Fibroblast of skin of back (primary cell): ENCODE measurements around the gene C17orf114.

Experiments used
- DNase-seq: peaks from one replicate; pipeline ENCODE4 v3.0.0-alpha.2; 2013

Gene C17orf114

GRCh38 chr17:4822835-4823234 lies 20.7 kb upstream of the C17orf114 start:
- DNase-seq = no peak

- DNase-seq = no peak
These were observed 16.1 kb upstream of the C17orf114 start for GRCh38 chr17:4818276-4818675.

- DNase-seq = no peak
These were observed 14.7 kb upstream of the C17orf114 start for GRCh38 chr17:4816826-4817225.

GRCh38 chr17:4815043-4815675 lies 13.0 kb upstream of the C17orf114 start:
- no peak for DNase-seq

- no peak for DNase-seq
These were observed 10.6 kb upstream of the C17orf114 start for GRCh38 chr17:4812690-4813089.

GRCh38 chr17:4811471-4811870 lies 9.3 kb upstream of the C17orf114 start:
- no peak for DNase-seq

- DNase-seq = no peak
These were observed 8.7 kb upstream of the C17orf114 start for GRCh38 chr17:4810696-4811290.

- DNase-seq = no peak
These were observed 6.2 kb upstream of the C17orf114 start for GRCh38 chr17:4808378-4808767.

GRCh38 chr17:4807605-4808377 lies 5.7 kb upstream of the C17orf114 start:
- DNase-seq = no peak

GRCh38 chr17:4806777-4807604 lies 4.9 kb upstream of the C17orf114 start, which contains the start of gene PLD2:
Gene PLD2, plus strand, starts transcription at chr17:4807152. Its CDS starts 621 bp downstream, at chr17:4807773.
- DNase-seq = peak; percentile 86

GRCh38 chr17:4806456-4806776 lies 4.3 kb upstream of the C17orf114 start:
- DNase-seq = no peak

- no peak for DNase-seq
These were observed 1.5 kb downstream of the C17orf114 start for GRCh38 chr17:4800462-4801196.

- DNase-seq = peak; percentile 51
These were observed 5.6 kb downstream of the C17orf114 start for GRCh38 chr17:4796552-4796920.

- DNase-seq = no peak
These were observed 7.0 kb downstream of the C17orf114 start for GRCh38 chr17:4795168-4795567.

GRCh38 chr17:4790705-4791088 lies 11.4 kb downstream of the C17orf114 start:
- no peak for DNase-seq

- DNase-seq = peak; percentile 88
These were observed 12.0 kb downstream of the C17orf114 start for GRCh38 chr17:4789951-4790704.

- no peak for DNase-seq
These were observed 12.5 kb downstream of the C17orf114 start for GRCh38 chr17:4789701-4789950.

GRCh38 chr17:4788807-4789700 lies 13.1 kb downstream of the C17orf114 start, which contains the start of gene GLTPD2:
Gene GLTPD2, plus strand, starts transcription at chr17:4788964. Its CDS starts 48 bp downstream, at chr17:4789012.
- DNase-seq = no peak

- no peak for DNase-seq
These were observed 13.8 kb downstream of the C17orf114 start for GRCh38 chr17:4788159-4788806.

GRCh38 chr17:4786516-4786915 lies 15.6 kb downstream of the C17orf114 start:
- DNase-seq = no peak
